ENCODE results near the gene TEX14. TPM values are rescaled to one million over a fixed set of nuclear protein-coding genes. Genes with fewer than 3 reads are reported as not detected.
A peak's percentile ranks its signal among the peaks of the same experiment; 100 is the strongest.

Gene TEX14
- total RNA-seq, 8 experiments from 2014 or later: 0.20 to 0.43 (median 0.34) TPM

DNA sequence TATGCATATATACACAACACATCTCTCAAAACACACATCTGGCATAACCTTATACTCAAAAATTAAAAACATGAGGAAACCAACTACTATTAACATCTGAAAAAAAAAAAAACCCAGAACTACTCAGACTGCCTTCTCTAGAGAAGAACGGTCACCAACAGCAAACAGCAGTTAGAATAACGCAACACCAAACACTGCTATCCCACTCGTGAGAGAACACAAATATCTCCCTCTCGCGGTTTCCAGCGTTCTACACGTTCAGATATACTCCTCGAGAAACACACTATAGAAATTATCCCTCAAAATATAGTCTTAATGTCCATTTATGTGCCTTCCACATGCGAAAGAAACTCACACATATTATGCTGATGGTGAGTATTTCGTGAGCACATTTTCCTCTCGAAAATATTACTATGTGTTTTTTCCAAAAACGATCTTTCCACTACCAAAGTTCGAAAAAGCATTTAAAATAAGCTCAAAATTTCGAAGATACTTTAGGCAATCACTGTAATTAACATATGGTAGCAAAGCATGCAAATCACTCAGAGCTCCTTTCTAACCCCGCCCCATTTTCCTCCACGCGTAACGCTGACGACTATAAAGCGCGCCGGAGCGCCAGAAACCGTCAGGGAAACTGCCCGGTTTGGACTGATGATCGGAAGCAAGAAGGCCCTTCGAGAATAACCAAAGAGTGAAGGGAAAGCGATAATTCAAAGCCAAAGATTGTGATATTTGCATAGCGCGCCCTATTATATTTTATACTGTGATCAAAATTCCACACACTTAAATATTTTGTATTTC is 60.1 kb downstream of the TEX14 start:
- Histone ChIP-seq H3K27ac (peak overlapping the region; percentile 95 to 98), H3K4me3 (peak overlapping the region; percentile 24 to 37 (median 33)), H3K4me1 (replicated peaks in 1 of 2) (peaks cover 3 to 9% of the 10 kb centered on the region in 2 donors)
- ATAC-seq (replicated peaks in 6 of 8): peak; percentile 89 to 95 (median 93)
- 0 to 2% (median 0%) methylated on average over 3 to 28 of the region's 30 CpGs for WGBS, 10 experiments
- in situ Hi-C loops (cut with MboI; ENCODE audit: low pct_unique_long_range_greater_than_20kb in 2 of 9, low sequenced_read_pairs in 9 of 9, unreplicated experiment in 9 of 9): no loop called here

DNA sequence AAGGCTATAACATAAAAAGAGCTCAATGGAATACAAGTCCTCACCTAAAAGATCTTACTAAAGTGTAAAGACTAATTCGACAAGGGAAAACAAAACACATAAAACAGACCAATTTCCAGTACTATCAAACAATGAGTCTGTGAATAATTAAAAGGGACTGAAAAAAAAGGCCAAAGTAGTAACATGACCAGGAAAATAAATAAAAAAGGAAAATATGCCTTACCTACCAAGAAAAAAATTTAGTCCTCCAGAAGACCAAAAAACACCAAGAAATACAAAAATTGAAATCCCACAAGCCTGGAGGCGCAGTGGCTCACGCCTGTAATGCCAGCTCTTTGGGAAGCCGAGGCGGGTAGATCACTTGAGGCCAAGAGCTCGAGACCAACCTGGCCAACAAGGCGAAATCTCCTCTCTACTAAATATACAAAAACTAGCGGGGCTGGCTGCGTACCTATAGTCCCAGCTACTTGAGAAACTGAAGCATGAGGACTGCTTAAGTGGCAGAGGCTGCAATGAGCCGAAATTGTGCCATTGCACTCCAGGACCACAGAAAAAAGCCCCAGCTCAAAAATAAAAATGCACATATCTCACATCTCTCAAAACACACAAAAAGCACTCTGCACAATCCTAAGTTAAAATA is 60.8 kb downstream of the TEX14 start:
- Histone ChIP-seq H3K27ac (peak overlapping the region; percentile 47 to 95), H3K4me1 (replicated peaks in 1 of 2) (peaks cover 3 to 9% of the 10 kb centered on the region in 2 donors), H3K4me3 (peak overlapping the region in 3 of 5 donors; percentile 1 to 37 (median 2))
- in situ Hi-C loops (cut with MboI; ENCODE audit: low pct_unique_long_range_greater_than_20kb in 2 of 9, low sequenced_read_pairs in 9 of 9, unreplicated experiment in 9 of 9): no loop called here
- ATAC-seq (replicated peaks in 6 of 8): peak in 4 of 8 experiments; percentile 66 to 73 (median 70)
- WGBS, 10 experiments: 10 to 80% (median 21%) methylated on average over 1 to 10 of the region's 10 CpGs; no CpG with 5 or more reads in 1 of the 10 experiments

DNA sequence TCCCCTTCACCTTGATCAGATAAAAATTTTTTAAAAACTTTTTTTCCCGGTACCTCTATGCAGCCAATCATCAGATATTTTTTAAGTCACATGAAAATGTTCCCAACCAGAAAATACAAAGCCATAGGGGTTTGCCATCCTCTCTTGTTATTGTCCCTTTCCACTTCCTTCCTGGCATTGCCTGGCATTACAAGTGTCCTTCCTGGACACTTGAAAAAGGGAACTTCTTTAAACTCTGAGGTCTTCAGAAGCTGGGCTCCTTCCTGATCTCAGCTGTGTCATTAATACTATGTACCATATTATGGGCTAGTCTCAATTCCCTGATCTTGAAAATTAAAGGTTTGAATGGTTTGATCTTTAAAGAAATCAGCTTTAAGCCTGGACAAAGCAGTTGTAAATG is 64.9 kb downstream of the TEX14 start:
- in situ Hi-C loops (cut with MboI; ENCODE audit: low pct_unique_long_range_greater_than_20kb in 2 of 9, low sequenced_read_pairs in 9 of 9, unreplicated experiment in 9 of 9): no loop called here
- ATAC-seq (replicated peaks in 6 of 8): no peak
- 100% methylated on average over 1 of the region's 1 CpG; no CpG with 5 or more reads in 4 of the 10 experiments for WGBS, 10 experiments
- Histone ChIP-seq H3K4me1 (replicated peaks in 1 of 2) (peaks cover 0 to 3% of the 10 kb centered on the region in 2 donors), H3K4me3 (no peak overlapping the region), H3K27ac (no peak overlapping the region)

DNA sequence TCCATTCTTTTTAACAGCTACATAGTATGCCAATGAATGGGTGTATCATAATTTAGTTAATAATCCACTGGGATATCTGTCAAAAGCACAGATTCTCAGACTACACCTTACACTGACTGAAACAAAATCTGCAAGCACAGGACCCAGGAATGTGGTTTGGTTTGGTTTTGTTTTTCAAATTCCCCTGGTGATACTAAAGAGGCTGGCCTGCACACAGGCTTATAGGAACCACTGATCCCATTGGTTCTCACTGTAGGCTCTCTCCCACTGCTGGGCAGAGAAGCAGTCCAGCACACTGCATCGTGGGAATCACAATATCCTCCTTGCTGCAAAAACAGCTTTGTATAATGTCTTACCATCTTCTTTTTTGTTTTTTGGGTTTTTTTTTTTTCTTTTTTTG is 67.1 kb downstream of the TEX14 start:
- in situ Hi-C loops (cut with MboI; ENCODE audit: low pct_unique_long_range_greater_than_20kb in 2 of 9, low sequenced_read_pairs in 9 of 9, unreplicated experiment in 9 of 9): no loop called here
- Histone ChIP-seq H3K27ac (no peak overlapping the region), H3K4me3 (no peak overlapping the region), H3K4me1 (replicated peaks in 1 of 2) (no peaks in the 10 kb centered on the region)
- WGBS, 10 experiments: 0 to 100% (median 44%) methylated on average over 1 of the region's 1 CpG; no CpG with 5 or more reads in 4 of the 10 experiments
- ATAC-seq (replicated peaks in 6 of 8): peak in 2 of 8 experiments; percentile 12 to 20

DNA sequence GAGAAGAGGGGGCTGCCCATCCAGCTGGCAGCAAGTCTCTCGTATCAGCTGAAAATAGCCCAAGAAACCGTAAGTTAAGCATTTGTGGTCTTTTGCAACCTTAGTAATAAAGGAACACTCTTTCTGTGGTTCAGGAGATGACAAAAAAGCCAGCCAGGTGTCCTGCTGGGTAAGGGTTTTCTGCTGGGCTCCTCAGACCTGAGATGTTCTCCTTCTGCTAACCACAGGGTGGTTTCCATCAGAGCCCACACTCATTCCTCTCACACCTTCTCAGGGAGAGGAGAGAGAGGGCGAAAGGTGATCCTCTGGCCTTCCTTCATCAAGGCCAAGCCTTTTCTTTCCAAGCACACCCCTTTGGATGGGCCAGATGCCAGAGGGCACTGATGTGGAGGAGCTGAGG is 70.7 kb downstream of the TEX14 start:
- no peaks in the 10 kb centered on the region for H3K4me1 ChIP-seq (replicated peaks in 1 of 2)
- no peak for ATAC-seq (replicated peaks in 6 of 8)
- no peak overlapping the region for H3K4me3 ChIP-seq
- no peak overlapping the region for H3K27ac ChIP-seq
- in situ Hi-C loops (cut with MboI; ENCODE audit: low pct_unique_long_range_greater_than_20kb in 2 of 9, low sequenced_read_pairs in 9 of 9, unreplicated experiment in 9 of 9): no loop called here
- WGBS, 10 experiments: 0 to 100% (median 72%) methylated on average over 1 to 3 of the region's 3 CpGs; no CpG with 5 or more reads in 5 of the 10 experiments

DNA sequence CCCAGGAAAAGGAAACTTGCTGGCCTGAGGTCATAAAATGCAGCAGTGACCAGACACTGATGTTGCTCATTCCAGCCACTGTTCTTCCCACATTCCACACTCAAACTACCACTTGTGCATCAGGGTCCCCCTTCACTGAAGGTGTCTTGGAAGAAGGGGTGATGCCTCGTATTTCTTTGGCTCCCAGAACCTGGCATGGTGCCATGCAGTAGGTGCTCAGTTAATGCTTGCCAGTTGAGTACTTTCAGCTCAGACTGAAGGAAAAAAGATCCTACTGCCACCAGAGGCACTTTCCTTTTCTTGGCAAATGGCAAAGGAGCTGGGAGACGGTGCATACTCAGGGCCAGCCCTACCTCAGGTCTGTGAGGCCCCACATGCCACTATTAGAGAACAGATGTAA is 73.5 kb downstream of the TEX14 start:
- Histone ChIP-seq H3K4me1 (replicated peaks in 1 of 2) (no peaks in the 10 kb centered on the region), H3K4me3 (no peak overlapping the region), H3K27ac (no peak overlapping the region)
- 0 to 67% (median 56%) methylated on average over 1 to 2 of the region's 2 CpGs; no CpG with 5 or more reads in 6 of the 10 experiments for WGBS, 10 experiments
- in situ Hi-C loops (cut with MboI; ENCODE audit: low pct_unique_long_range_greater_than_20kb in 2 of 9, low sequenced_read_pairs in 9 of 9, unreplicated experiment in 9 of 9): no loop called here
- no peak for ATAC-seq (replicated peaks in 6 of 8)

DNA sequence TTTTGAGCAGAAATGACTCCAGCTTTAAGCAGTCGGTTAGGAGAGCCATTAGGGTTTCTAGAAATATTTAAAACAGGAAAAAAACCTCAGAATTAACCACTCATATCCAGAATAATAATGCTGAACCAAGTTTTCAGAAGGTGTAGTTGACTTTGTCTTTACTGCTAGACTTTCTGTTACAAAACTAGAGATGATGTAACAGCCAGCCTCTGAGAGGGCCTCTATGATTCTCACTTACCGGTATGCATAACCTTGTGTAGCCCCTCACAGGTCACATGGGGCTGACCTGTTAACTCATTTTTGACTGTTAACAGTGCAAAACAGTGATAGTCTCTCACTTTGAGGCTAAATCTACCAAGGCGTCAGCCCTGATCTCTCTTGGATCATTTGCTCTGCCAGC is 74.3 kb downstream of the TEX14 start:
- in situ Hi-C loops (cut with MboI; ENCODE audit: low pct_unique_long_range_greater_than_20kb in 2 of 9, low sequenced_read_pairs in 9 of 9, unreplicated experiment in 9 of 9): no loop called here
- H3K4me1 ChIP-seq (replicated peaks in 1 of 2): no peaks in the 10 kb centered on the region
- no peak overlapping the region for H3K4me3 ChIP-seq
- ATAC-seq (replicated peaks in 6 of 8): no peak
- no peak overlapping the region for H3K27ac ChIP-seq
- 37 to 100% (median 80%) methylated on average over 1 to 3 of the region's 3 CpGs; no CpG with 5 or more reads in 1 of the 10 experiments for WGBS, 10 experiments

DNA sequence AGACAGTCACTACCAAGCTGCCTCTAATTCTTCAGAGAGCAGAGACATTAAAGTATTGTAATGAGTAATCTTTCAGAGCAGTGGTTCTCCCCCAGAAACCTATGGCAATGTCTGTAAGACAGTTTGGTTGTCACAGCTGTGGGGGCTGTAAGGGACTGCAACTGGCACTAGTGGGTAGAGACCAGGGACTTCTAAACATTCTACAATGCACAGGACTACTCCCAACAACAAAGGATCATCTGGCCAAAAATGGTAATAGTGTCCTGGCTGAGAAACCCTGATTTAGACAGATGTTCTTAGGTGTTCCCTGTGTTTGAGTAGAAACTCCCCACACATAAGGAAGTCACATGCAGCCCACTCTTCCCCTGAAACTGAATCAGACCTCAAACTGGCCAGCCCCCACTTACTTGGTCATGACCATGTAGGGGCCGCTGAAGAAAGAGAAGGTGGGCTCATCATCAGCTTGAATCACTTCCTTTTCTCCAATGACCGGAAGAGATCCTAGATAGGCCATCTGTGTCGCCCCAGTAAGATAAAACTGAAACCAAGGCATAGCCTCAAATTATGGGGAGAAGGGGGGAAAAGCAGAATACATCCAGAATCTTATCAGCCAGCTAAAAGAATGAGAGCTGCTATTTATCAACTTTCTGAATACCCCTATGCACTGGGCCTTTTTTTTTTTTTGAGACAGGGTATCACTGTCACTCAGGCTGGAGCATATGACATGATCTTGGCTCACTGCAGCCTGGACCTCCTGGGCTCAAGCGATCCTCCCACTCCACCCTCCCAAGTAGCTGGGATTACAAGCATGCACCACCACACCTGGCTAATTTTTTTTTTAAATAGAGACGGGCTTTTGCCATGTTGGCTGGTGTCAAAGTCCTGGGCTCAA is 75.8 kb downstream of the TEX14 start:
- Histone ChIP-seq H3K4me1 (replicated peaks in 1 of 2) (no peaks in the 10 kb centered on the region), H3K27ac (no peak overlapping the region), H3K4me3 (no peak overlapping the region)
- in situ Hi-C loops (cut with MboI; ENCODE audit: low pct_unique_long_range_greater_than_20kb in 2 of 9, low sequenced_read_pairs in 9 of 9, unreplicated experiment in 9 of 9): no loop called here
- WGBS, 10 experiments: 50 to 100% (median 89%) methylated on average over 1 to 4 of the region's 5 CpGs; no CpG with 5 or more reads in 2 of the 10 experiments
- peak in 2 of 8 experiments; percentile 69 to 97 for ATAC-seq (replicated peaks in 6 of 8)

DNA sequence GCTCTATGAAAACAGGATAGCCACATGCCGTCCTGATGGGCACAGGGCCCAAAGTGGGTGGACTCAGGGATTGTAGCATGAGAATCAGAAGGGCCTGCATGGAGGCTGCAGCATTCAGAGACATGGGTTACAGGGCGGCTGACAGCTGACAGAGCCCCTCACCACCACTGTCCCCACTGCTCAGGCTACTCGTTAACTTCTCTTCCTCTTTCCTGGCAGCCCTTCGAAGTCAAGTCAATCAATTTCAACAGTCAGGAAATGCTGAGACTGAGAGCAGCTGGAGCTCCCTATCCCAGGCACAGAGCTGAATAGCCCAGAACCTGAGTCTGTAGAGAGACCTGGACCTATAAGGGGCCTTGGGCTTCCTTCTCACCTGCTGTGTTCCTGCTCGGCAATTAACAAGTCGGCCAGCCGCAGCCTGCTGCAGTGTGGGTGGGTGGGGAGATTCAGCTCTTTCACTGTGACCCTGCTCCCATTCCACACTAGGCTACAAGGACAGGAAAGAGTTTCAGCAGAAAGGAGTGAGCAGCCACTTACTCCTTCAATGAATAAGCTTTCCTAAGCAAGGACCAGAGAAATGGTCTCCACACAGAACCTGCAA is 76.9 kb downstream of the TEX14 start:
- Histone ChIP-seq H3K27ac (no peak overlapping the region), H3K4me1 (replicated peaks in 1 of 2) (no peaks in the 10 kb centered on the region), H3K4me3 (no peak overlapping the region)
- peak in 2 of 8 experiments; percentile 21 to 30 for ATAC-seq (replicated peaks in 6 of 8)
- 0 to 67% (median 43%) methylated on average over 1 to 3 of the region's 7 CpGs; no CpG with 5 or more reads in 3 of the 10 experiments for WGBS, 10 experiments
- in situ Hi-C loops (cut with MboI; ENCODE audit: low pct_unique_long_range_greater_than_20kb in 2 of 9, low sequenced_read_pairs in 9 of 9, unreplicated experiment in 9 of 9): no loop called here

DNA sequence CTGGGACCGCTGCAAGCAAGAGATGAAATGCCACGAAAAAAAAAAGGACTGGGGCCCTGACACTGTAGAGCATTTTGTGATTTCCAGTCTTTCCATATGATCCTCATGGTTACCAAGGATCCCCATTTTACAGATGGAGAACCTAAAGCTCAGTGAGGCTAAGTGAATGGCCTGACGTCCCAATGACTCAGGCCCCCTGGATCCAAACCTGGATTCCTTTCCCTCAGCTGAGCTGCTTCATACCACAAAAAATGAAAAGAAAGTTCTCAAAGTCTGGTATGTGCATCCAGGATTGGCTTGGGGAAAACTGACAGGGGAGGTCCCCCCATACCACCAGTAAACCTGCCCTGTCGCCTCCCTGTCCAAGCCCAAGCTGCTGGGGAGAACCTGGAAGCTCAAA is 80.5 kb downstream of the TEX14 start:
- WGBS, 10 experiments: 24 to 90% (median 57%) methylated on average over 1 to 3 of the region's 4 CpGs; no CpG with 5 or more reads in 1 of the 10 experiments
- ATAC-seq (replicated peaks in 6 of 8): no peak

DNA sequence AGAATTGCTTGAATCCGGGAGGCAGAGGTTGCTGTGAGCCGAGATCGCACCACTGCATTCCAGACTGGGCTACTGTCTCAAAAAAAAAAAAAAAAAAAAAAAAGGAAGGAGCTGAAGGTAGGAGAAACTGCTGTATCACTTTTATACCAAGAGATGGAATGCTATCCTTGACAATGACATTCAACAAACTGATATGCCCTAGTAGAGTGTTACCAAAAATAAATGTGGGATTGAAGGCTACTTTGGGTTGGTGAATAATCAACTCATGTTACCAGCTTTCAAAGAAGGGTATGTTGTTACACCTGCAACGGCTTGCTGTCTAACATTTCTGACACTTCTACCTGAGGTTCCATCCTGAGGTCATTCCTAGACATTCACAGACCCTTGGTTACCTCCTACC is 84.9 kb downstream of the TEX14 start:
- ATAC-seq (replicated peaks in 6 of 8): no peak
- Histone ChIP-seq H3K4me1 (replicated peaks in 1 of 2) (no peaks in the 10 kb centered on the region), H3K4me3 (no peak overlapping the region), H3K27ac (no peak overlapping the region)
- in situ Hi-C loops (cut with MboI; ENCODE audit: low pct_unique_long_range_greater_than_20kb in 2 of 9, low sequenced_read_pairs in 9 of 9, unreplicated experiment in 9 of 9): no loop called here
- WGBS, 10 experiments: 20 to 80% (median 71%) methylated on average over 1 to 4 of the region's 4 CpGs; no CpG with 5 or more reads in 3 of the 10 experiments

More for the DNA sequence above, 80.5 kb downstream of the TEX14 start:
- in situ Hi-C loops (cut with MboI; ENCODE audit: low pct_unique_long_range_greater_than_20kb in 2 of 9, low sequenced_read_pairs in 9 of 9, unreplicated experiment in 9 of 9): no loop called here
- Histone ChIP-seq H3K4me3 (no peak overlapping the region), H3K27ac (no peak overlapping the region), H3K4me1 (replicated peaks in 1 of 2) (no peaks in the 10 kb centered on the region)

DNA sequence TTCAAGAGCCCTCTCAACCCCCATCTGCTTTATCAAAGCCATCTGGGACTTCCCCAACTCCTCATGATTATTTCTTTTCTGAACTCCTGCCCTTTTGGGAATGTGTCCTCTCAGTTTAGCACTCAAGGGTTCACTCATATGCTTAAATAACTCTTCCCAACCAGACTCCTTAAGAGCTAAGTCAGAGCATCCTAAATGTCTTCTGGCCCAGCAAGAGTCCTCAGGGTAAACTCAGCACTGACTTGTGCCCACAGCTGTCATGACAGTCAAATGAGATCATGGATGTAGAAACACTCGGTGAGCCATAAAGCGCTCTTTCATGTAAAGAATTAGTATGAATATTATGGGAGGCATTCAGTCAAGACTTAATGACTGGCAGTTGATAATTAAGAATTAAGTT is 85.9 kb downstream of the TEX14 start:
- Histone ChIP-seq H3K4me3 (no peak overlapping the region), H3K27ac (no peak overlapping the region), H3K4me1 (replicated peaks in 1 of 2) (no peaks in the 10 kb centered on the region)
- in situ Hi-C loops (cut with MboI; ENCODE audit: low pct_unique_long_range_greater_than_20kb in 2 of 9, low sequenced_read_pairs in 9 of 9, unreplicated experiment in 9 of 9): no loop called here
- no peak for ATAC-seq (replicated peaks in 6 of 8)
- 64 to 100% (median 90%) methylated on average over 1 to 2 of the region's 2 CpGs; no CpG with 5 or more reads in 3 of the 10 experiments for WGBS, 10 experiments
